ENCODE data around the gene TMEM269.

TMEM269 gene

DNA sequence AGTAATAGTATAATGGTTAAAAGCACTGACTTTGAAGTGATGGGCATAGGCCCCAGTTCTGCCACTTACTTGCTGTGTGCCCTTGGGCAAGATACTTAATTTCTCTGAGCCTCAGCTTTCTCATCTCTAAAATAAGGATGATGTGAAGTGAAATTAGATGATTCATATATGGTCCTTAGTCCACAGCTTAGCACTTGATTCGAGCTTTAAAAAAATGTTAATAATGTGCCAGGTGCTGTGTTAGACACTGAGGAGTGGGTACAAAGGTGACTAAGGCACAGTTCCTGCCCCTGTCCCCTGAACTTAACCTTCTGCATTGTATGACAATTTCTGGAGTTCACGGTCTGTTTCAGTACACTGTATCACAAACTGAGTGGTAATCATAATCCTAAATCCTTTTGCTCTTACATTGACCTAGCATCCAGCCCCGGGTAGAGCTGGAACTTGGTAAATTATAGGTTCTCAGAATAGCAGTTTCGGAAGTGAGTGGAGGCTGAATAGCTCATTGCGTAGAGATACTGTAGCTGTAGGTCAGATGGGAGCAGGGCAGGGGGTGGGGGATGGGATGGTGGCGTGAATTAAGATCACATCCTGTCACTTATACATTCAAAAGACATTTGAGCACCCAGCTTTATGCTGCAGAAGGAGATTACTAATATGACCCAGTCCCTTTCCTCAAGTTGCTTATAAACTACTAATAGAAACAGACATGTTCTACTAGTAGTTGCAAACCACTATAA, 63.1 kb downstream of the TMEM269 start:
- no peak for DNase-seq (ENCODE audit: low read depth in 2 of 2)

GRCh38 chr1:42848823-42849537, 64.2 kb downstream of the TMEM269 start:
- no peak for DNase-seq (ENCODE audit: low read depth in 2 of 2)

GRCh38 chr1:42849944-42850343, 65.2 kb downstream of the TMEM269 start:
- no peak for DNase-seq (ENCODE audit: low read depth in 2 of 2)

All from stimulated activated CD8-positive, alpha-beta memory T cell treated with anti-CD3 and anti-CD28 coated beads, Interleukin-2, amount 100 ng/mL, for 1 hour (primary cell).